Lung (tissue), 12 donors: ENCODE measurements around the gene BGLAP. TPM values are rescaled to one million over a fixed set of nuclear protein-coding genes. Genes with fewer than 3 reads are reported as not detected.

Source experiments
- ATAC-seq: fragments of 200-7000 bp; cut with Tn5 transposase; one replicate; pipeline ENCODE4 v1.9.1; 2020; ENCODE audit warnings: moderate number of reproducible peaks; ENCODE audit not compliant: insufficient read depth, low FRiP score
- DNase-seq, 3 donors: peaks; one replicate each; pipeline ENCODE4 v3.0.0-alpha.2; 2013 to 2017
- H3K27ac ChIP-seq, 2 donors: one replicate each; pipeline ENCODE4 v1.5.1; 2013; ENCODE audit warnings: mild to moderate bottlenecking in 2 of 2, moderate library complexity in 2 of 2, control low read depth in 1 of 2, inconsistent platforms in 1 of 2, low read depth in 1 of 2, low read length in 1 of 2
- H3K27me3 ChIP-seq, 3 donors: one replicate each; pipeline ENCODE4 v1.5.1; 2013; ENCODE audit warnings: low read length in 2 of 3; ENCODE audit not compliant: control insufficient read depth in 3 of 3, insufficient read depth in 3 of 3
- H3K36me3 ChIP-seq, 4 donors: one replicate each; pipeline ENCODE4 v1.5.1; 2013; ENCODE audit warnings: low read length in 4 of 4, mild to moderate bottlenecking in 1 of 4, moderate library complexity in 1 of 4; ENCODE audit not compliant: control insufficient read depth in 4 of 4, insufficient read depth in 4 of 4
- H3K4me1 ChIP-seq, 5 donors: one replicate each; pipeline ENCODE4 v1.5.1; 2013; ENCODE audit warnings: low read length in 5 of 5, mild to moderate bottlenecking in 2 of 5, moderate library complexity in 1 of 5; ENCODE audit not compliant: control insufficient read depth in 5 of 5, insufficient read depth in 5 of 5
- H3K4me3 ChIP-seq: one replicate; pipeline ENCODE4 v1.5.1; 2013; ENCODE audit warnings: mild to moderate bottlenecking, control low read depth, moderate library complexity
- H3K9ac ChIP-seq, 2 donors: one replicate each; pipeline ENCODE4 v1.5.1; 2013; ENCODE audit warnings: low read length in 2 of 2, control low read depth in 1 of 2; ENCODE audit not compliant: insufficient read depth in 1 of 2
- H3K9me3 ChIP-seq, 4 donors: one replicate each; pipeline ENCODE4 v1.5.1; 2013; ENCODE audit warnings: low read length in 3 of 4, mild to moderate bottlenecking in 1 of 4, moderate library complexity in 1 of 4; ENCODE audit not compliant: control insufficient read depth in 4 of 4, insufficient read depth in 3 of 4
- WGBS, 2 donors: extraction: QIAGEN DNeasy Blood & Tissue Kit; methylation state at CpG; one replicate each; pipeline ENCODE4 v1.1.7; 2013; 5-methylcytosine and 5-hydroxymethylcytosine counted together
- polyA plus RNA-seq, 2 donors: library from polyadenylated mRNA; stranded (reverse); fragments of 200-250 nt; gene quantifications; one replicate each; pipeline ENCODE4 v1.2.1, GENCODE V29; 2013
- total RNA-seq, 2 donors: library from RNA; depleted of rRNA in 1 of 2; stranded (reverse); fragments of >200 nt in 1 of 2; gene quantifications; one replicate each; pipeline ENCODE4 v1.2.1, GENCODE V29; 2014 to 2021
- TF ChIP-seq, protein P1 (sequence below): IDR thresholded peaks from 2 replicates; pipeline ENCODE4 v1.5.1; 2012; ENCODE audit warnings: mild to moderate bottlenecking; ENCODE audit errors: control extremely low read depth, extremely low read depth
- donor health status: control.
- donor health status: control.
- donor health status: Bipolar disorder and iron deficiency.
- donor health status: healthy.
- donor health status: DM: yes; HTN: yes; CAD: no.

BGLAP gene
- total and polyA plus RNA-seq, 4 donors: 0.46 to 1.7 (median 1.5) TPM

DNA sequence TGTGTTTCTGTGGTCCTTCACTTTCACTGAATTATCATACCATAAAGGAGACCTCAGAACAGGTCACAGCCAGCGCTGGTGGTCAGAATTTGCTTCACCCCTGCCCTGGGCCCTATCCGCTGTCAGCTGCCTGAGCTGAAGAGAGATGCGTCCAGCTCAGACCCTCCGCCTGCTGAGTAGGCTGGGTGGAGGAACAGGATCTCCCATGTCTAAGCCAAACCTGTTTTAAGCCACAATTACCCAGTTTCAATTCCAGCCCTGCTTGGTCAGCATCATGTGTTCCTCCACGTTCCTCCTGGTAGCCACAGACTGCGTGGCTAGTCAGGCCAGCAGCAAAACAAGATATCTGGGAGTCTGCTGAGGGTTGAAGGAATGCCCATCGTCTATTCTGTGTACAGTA is 13.5 kb upstream of the BGLAP start:
- H3K4me1 ChIP-seq: no peaks in the 10 kb centered on the region
- H3K27ac ChIP-seq: no peak overlapping the region
- H3K27me3 ChIP-seq: no peaks in the 10 kb centered on the region
- H3K9me3 ChIP-seq: no peaks in the 10 kb centered on the region
- ATAC-seq (no peak), DNase-seq (no peak)
- H3K9ac ChIP-seq: no peak overlapping the region
- no peak overlapping the region for H3K4me3 ChIP-seq
- TF ChIP-seq, protein P1, sequence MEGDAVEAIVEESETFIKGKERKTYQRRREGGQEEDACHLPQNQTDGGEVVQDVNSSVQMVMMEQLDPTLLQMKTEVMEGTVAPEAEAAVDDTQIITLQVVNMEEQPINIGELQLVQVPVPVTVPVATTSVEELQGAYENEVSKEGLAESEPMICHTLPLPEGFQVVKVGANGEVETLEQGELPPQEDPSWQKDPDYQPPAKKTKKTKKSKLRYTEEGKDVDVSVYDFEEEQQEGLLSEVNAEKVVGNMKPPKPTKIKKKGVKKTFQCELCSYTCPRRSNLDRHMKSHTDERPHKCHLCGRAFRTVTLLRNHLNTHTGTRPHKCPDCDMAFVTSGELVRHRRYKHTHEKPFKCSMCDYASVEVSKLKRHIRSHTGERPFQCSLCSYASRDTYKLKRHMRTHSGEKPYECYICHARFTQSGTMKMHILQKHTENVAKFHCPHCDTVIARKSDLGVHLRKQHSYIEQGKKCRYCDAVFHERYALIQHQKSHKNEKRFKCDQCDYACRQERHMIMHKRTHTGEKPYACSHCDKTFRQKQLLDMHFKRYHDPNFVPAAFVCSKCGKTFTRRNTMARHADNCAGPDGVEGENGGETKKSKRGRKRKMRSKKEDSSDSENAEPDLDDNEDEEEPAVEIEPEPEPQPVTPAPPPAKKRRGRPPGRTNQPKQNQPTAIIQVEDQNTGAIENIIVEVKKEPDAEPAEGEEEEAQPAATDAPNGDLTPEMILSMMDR: no peak
- WGBS, 2 donors: 78 to 82% methylated on average over 7 of the region's 7 CpGs
- H3K36me3 ChIP-seq: peaks cover 5 to 33% (median 24%) of the 10 kb centered on the region in 4 donors

DNA sequence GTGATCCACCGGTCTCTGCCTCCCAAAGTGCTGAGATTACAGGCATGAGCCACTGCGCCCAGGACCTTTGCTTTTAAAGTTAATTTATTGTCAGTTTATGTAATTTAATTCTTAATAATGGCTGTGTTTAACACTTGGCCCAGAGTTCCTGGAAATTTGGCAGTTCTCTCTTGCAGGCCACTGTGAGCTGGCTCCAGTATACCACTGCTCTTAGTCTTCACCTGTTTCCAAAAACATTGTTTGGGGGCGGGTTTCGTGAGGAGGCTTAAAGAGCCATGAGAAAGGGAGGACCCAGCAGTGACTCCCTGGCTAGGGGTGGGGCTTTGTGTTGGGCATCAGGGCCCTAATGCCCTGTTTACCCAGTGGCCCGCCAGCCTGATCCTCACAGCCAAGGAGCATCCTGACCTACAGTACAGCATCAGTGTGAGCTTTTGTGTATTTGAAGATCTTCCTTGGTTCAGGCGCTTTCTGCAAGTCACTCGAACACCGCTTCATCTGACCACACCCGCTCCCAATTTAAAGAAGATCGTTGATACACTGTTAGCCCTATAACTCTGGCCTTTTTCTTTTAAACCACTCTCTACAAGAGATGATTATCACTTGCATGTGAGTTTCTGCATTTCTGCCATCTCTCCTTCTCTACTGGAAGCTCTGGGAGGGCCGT is 12.0 kb upstream of the BGLAP start:
- 95% methylated on average over 11 of the region's 11 CpGs for WGBS, 2 donors
- no peak overlapping the region for H3K27ac ChIP-seq
- H3K4me1 ChIP-seq: no peaks in the 10 kb centered on the region
- ATAC-seq (no peak), DNase-seq (no peak)
- TF ChIP-seq, protein P1: no peak
- peaks cover 8 to 38% (median 27%) of the 10 kb centered on the region in 4 donors for H3K36me3 ChIP-seq
- H3K9me3 ChIP-seq: peaks cover 0 to 2% (median 0%) of the 10 kb centered on the region in 4 donors
- no peak overlapping the region for H3K4me3 ChIP-seq
- H3K9ac ChIP-seq: no peak overlapping the region
- H3K27me3 ChIP-seq: no peaks in the 10 kb centered on the region

DNA sequence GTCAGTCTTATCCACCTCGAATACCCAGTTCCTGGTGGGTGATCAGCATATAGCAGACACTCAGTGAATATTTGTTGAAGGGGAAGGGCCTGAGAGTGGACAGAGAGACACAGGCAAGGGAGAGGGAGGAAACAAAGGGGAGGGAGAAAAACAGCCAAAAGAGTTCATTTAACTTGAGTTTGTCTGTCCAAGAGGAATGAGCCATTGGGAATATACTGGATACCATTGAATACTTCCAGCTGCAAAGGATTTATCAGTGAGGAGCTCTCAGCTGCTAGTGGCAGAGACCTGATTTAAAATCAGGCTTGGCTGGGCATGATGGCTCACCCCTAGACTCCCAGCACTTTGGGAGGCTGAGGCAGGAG is 11.5 kb upstream of the BGLAP start:
- H3K4me1 ChIP-seq: no peaks in the 10 kb centered on the region
- peaks cover 8 to 38% (median 27%) of the 10 kb centered on the region in 4 donors for H3K36me3 ChIP-seq
- no peak for DNase-seq
- no peaks in the 10 kb centered on the region for H3K27me3 ChIP-seq
- TF ChIP-seq, protein P1: no peak
- H3K27ac ChIP-seq: no peak overlapping the region
- no peak overlapping the region for H3K9ac ChIP-seq
- H3K4me3 ChIP-seq: no peak overlapping the region
- H3K9me3 ChIP-seq: peaks cover 0 to 2% (median 0%) of the 10 kb centered on the region in 4 donors
- no peak for ATAC-seq
- WGBS, 2 donors: 89 to 96% methylated on average over 1 of the region's 1 CpG
